HG02642 (cell line): ENCODE data around the gene ISOC2.
"Not testable (repeated sequence)": the region's sequence is repeated elsewhere in the genome, so short reads cannot be mapped to it uniquely, and the experiment has no call there.

ENCODE experiments used
- ATAC-seq: cut with Tn5 transposase; IDR thresholded peaks from one replicate; pipeline ENCODE4 v1.9.1; 2021; ENCODE audit warnings: mild to moderate bottlenecking; ENCODE audit not compliant: unreplicated experiment, poor library complexity

ISOC2 gene

GRCh38 chr19:55461974-55462626 is 658 bp upstream of the ISOC2 start:
- ATAC-seq, result no peak

DNA sequence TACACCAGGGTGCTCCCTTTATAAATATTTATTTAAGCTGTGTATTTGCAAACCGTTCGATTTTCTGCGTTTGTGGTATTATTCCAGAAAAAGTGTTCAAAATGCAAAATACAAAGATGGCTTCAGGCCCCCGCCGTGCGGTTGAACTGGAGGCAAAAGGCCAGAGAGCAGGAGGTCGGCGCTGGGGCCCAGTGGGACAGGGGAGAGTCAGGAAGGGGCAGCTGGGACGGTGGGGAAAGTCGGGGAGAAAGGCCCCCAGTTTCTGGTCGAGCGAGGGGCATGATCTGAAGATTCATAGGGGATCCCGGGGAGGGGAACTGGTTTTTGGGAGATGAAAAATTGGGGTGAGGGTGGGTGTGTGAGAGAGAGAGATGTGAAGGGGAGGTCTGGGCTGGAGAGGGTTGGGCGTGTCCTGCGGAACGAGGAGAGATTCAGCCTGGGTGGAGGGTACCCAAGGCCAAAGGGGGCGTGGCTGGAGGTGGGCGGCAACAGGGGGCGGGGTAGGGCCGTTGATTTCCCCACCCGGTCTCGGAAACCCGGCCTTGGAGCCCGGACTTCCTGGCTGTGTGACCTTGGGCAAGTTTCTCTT is 678 bp downstream of the ISOC2 start:
- no peak for ATAC-seq

DNA sequence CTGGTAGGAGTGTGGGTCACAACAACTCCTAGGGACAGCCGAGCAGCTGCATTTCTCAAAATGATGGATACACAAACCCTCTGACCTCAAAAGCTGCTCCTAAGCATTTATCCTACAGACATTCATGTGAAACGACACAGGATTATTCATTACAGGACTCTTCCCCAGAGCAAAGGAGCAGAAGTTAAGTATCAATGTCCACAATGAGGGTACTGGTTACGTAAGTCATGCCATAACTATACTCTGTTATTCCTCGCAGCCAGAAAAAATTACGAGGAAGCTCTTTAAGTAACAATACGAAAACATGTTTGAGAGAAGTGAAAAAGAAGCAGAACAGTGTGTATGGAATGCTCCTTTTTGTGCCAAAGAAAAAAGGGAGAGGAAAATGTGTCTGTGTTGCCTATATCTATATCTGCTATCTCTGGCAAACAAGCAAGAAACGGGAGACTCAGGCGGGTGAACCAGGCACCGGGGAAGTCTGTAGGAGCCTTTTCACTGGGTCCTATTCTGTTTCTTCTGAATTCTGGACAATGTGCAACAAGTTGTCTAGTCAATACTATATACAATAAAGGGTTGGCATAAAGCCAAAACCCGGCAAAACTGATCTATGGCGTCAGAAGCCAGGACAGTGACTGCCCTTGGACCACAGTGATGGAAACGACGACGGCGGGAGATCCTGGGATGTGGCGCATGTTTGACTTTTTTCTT is 1.3 kb downstream of the ISOC2 start:
- no peak for ATAC-seq

- ATAC-seq, result no peak
Observed at GRCh38 chr19:55459551-55459949, 1.9 kb downstream of the ISOC2 start.

- ATAC-seq, result no peak
Observed at GRCh38 chr19:55457683-55458457, 3.6 kb downstream of the ISOC2 start.

DNA sequence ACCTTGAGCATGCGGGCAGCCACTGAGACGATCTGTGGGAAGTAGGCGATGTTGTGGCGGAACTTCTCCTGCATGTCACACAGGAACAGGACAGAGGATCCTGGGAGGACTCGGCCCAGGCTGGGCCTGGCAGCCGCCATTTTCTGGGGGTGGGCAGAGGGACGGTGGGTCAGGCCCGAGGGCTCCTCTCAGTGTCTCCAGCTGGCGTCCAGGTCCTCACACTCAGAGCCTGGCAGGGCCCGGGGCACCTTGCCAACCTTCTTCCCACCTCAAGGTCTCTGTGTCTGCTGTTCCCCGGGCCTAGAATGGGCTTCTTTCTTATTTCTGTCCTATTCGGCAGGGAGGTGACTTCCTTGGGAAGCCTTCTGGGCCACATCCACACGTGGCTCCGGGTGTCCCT is 5.1 kb downstream of the ISOC2 start:
- ATAC-seq, result no peak

- no peak for ATAC-seq
Observed at GRCh38 chr19:55455576-55456235, 5.7 kb downstream of the ISOC2 start.

DNA sequence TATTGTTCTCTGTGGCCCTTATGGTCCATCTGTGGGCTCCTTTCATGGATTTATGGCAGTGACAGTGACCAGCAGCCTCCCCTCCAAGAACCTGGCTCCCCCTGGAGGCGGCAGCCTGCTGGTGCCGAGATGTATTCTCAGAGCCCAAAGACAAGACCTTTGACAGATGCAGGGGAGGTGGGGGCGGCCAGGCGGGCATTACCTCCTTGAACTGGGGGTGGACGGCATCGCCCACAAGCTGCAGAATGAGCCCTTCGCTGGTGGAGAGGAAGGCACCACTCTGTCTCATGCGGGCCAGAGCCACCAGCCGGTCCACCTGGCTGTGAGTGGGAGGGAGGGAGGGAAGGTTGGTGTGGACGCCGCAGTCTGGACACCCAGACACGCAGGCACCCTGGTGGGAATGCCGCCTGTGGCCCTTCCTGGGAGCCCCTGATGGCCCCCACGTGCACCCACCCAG is 6.6 kb downstream of the ISOC2 start:
- ATAC-seq, result no peak

GRCh38 chr19:55453511-55454260 is 7.8 kb downstream of the ISOC2 start:
- ATAC-seq, result no peak

GRCh38 chr19:55452749-55453346 is 8.6 kb downstream of the ISOC2 start:
- no peak for ATAC-seq

DNA sequence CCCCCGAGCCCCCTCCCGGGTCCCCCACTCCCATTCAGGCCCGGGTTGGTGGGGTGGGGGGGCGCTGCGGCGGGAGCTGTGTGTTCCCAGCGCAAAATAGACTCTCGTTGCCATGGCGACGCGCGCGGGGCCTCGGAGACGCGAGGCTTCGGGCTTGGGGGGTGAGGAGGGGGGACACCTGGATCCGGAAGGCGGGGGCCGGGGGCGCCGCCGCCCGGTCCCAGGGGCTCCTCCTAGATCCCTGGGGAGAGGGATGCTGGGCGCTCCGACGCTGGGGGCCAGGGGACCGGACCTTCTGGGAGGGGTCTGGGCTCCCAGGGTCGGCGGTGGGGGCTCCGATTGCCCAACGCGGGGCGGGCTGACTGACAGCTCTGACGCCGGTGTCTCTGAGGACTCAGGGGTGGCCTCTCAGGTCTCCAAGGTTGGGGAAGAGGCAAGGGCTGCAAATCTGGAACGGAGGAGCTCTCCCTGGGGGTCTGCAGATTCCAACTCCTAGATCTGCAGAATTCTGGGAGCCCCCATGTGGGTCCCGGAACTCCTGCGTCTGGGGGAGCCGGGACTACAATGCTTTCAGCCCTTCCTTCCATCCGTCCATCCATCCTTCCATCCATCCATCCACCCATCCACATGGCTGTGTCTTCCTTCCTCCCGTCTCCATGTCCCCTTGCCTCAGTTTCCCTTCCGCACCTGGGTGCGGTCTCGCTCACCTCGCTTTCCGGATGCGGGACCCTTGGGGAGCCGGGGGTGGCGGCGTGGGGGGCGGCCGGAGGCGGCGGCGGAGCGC is 9.3 kb downstream of the ISOC2 start:
- no peak for ATAC-seq

DNA sequence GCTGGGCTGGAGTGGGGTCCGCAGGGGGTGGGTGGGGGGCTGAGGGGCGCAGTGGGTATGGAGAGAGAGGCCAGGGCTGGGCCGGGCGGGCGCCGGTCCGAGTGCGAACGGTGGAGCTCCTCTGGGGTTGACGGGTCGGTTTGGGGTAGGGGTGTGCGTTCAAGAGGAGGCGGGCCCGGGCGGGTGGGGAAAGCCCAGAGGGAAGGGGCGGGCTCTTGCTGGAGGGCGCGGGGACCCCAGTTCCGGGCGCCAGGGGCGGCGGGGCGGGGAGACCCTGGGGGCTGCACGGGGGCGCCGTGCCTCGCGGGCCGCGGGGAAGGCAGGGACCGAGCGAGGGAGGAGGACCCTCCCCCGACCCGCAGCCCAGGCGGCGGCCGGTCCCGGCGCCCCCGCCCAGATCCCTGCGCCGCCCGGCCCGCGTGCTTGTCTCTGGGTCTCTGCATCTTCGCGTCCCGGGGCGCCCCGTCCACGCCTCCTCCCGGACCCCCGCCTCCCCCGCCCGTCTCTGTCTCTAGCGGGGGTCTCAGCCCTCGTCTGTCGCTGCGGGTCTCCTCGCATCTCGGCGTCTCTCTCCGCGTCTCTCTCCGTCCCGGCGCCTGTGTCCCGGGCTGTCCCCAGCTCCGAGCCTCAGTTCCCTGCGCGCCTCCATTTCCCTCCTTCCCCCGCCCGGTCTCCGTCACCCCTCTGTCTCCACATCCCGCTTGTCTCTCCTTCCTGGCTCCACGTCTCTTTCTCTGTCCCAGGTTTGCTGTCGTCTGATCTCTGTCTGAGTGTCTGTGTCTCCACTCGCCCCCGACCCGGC is 10.1 kb downstream of the ISOC2 start:
- no peak for ATAC-seq

GRCh38 chr19:55449469-55449868 is 12.0 kb downstream of the ISOC2 start:
- ATAC-seq, result no peak

DNA sequence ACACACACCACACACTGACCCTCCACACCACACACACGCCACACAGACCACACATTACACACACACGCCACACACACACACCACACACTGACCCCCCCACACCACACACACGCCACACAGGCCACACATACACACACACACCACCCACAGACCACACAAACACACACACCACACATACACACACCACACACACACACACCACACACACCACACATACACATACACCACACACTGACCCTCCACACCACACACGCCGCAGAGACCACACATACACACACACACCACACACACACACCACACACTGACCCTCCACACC is 13.3 kb downstream of the ISOC2 start:
- ATAC-seq, result not testable (repeated sequence)

DNA sequence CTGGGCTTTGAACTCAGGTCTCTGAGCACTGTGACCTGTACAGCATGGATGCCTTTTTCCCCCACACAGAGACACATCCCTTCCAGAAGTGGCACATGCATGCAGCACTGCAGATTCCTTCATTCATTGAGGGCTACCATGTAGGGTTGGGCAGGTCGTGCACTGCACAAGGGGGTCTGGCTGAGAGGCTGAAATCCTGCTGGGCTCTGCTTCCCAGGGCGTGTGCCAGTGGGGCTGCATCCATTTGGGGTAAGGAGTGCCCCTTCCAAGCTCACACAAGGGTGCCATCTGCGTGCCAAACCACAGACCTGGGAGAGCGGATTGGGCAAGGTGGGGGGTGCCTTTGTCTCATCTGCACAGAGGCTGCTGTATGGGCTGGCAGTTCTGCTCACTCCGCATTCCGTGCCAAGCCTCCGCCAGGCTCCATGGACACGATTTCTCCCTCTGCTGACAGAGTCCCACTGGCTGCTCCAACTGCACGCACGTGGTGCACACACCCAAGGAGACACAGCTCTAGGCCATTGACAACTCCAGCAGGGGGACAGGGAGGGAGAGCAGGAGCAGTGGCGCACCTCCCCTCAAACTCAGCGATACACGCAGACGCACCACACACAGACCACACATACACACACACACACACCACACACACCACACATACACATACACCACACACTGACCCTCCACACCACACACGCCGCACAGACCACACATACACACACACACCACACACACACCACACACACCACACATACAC is 13.8 kb downstream of the ISOC2 start:
- ATAC-seq, result no peak

DNA sequence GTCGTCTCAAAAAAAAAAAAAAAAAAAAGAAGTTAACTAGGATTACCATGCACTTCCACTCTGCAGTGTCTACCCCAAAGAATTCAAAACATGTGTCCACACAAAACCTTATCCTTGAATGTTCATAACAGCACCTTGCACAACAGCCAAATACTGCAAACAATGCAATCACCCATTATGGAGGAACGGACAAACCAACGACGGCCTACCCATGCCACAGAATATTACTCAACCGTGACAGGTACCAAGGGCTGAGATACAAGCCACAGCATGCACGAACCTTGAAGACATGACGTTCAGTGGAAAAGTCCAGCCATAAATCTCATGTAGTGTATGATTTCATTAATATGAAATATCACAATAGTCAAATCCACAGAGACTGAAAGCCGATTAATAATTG is 15.4 kb downstream of the ISOC2 start:
- ATAC-seq, result no peak

DNA sequence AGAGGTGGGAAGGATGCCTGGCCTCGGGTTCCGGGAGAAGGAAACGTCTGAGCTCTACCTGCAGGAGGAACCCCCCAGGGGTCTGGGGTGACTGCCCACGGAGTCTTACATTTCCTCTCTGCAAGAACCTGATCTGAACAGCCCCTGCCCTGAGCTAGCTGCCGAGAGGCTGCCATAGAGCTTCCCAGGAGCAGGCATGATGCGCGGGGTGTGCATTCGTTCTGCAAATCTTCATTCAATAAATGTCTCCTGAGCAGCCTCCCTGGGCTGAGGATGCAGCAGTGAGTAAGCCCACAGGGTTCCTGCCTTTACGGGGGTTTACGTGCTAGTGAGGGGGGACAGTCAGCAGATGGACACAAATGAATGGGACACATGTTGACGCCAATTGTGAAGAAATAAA is 16.8 kb downstream of the ISOC2 start:
- ATAC-seq, result no peak
